MM.1S (cell line): ENCODE measurements around the gene SMCHD1.

Source experiments
- DNase-seq: peaks from one replicate; pipeline ENCODE4 v3.0.0-alpha.2; 2015
- H2AFZ ChIP-seq: fragments of 300-600 bp; sonication (generic); 2 replicates; pipeline ENCODE4 v1.6.0; 2016; ENCODE audit warnings: antibody characterized with exemption, low read length
- H3F3A ChIP-seq: fragments of 300-600 bp; sonication (generic); 2 replicates; pipeline ENCODE4 v1.6.1; 2016; ENCODE audit warnings: mild to moderate bottlenecking, antibody characterized with exemption, low read length, moderate library complexity, mixed read lengths; ENCODE audit not compliant: insufficient read depth
- H3K27ac ChIP-seq: fragments of 300-600 bp; sonication (generic); 2 replicates; pipeline ENCODE4 v1.5.1; 2016; ENCODE audit warnings: mild to moderate bottlenecking, low read length
- H3K27me3 ChIP-seq: fragments of 300-600 bp; sonication (generic); replicated peaks from 2 replicates; pipeline ENCODE4 v1.6.0; 2016; ENCODE audit warnings: low read length; ENCODE audit not compliant: insufficient read depth
- H3K36me3 ChIP-seq: fragments of 300-600 bp; sonication (generic); replicated peaks from 2 replicates; pipeline ENCODE4 v1.6.1; 2016; ENCODE audit warnings: mild to moderate bottlenecking, low read length, mixed read lengths; ENCODE audit not compliant: insufficient read depth
- H3K4me1 ChIP-seq: fragments of 300-600 bp; sonication (generic); 2 replicates; pipeline ENCODE4 v1.6.1; 2016; ENCODE audit warnings: low read length, mixed read lengths
- H3K4me2 ChIP-seq: fragments of 300-600 bp; sonication (generic); 2 replicates; pipeline ENCODE4 v1.6.0; 2016; ENCODE audit warnings: low read depth, low read length
- H3K4me3 ChIP-seq: fragments of 300-600 bp; sonication (generic); 2 replicates; pipeline ENCODE4 v1.5.1; 2016; ENCODE audit warnings: low read length, mixed read lengths
- H3K79me2 ChIP-seq: fragments of 300-600 bp; sonication (generic); 2 replicates; pipeline ENCODE4 v1.6.1; 2016; ENCODE audit warnings: mixed run types, low read length, mixed read lengths
- H3K9ac ChIP-seq: fragments of 300-600 bp; sonication (generic); 2 replicates; pipeline ENCODE4 v1.6.1; 2016; ENCODE audit warnings: low read length, mixed read lengths
- H3K9me2 ChIP-seq: fragments of 300-600 bp; sonication (generic); replicated peaks from 2 replicates; pipeline ENCODE4 v1.6.1; 2016; ENCODE audit warnings: mild to moderate bottlenecking, low read length, mixed read lengths; ENCODE audit not compliant: insufficient read depth
- H3K9me3 ChIP-seq: fragments of 300-600 bp; sonication (generic); replicated peaks from 2 replicates; pipeline ENCODE4 v1.6.1; 2016; ENCODE audit warnings: mild to moderate bottlenecking, low read length, mixed read lengths; ENCODE audit not compliant: insufficient read depth
- H4K20me1 ChIP-seq: fragments of 300-600 bp; sonication (generic); 2 replicates; pipeline ENCODE4 v1.6.1; 2016; ENCODE audit warnings: mild to moderate bottlenecking, low read length, moderate library complexity, mixed read lengths; ENCODE audit not compliant: insufficient read depth
- EZH2 ChIP-seq: fragments of 300-600 bp; sonication (generic); optimal IDR thresholded peaks from 2 replicates; pipeline ENCODE3; 2017; ENCODE audit warnings: low read depth, mild to moderate bottlenecking, antibody characterized with exemption, low read length, mixed read lengths
- EZH2phosphoT487 ChIP-seq: fragments of 300-600 bp; sonication (generic); IDR thresholded peaks from 2 replicates; pipeline ENCODE4 v1.6.1; 2018; ENCODE audit warnings: antibody characterized with exemption, low read length
- TF ChIP-seq, protein P1 (sequence below): fragments of 300-600 bp; sonication (generic); IDR thresholded peaks from 2 replicates; pipeline ENCODE4 v1.5.1; 2016; ENCODE audit warnings: antibody characterized with exemption, low read length, mixed read lengths

Gene SMCHD1

DNA sequence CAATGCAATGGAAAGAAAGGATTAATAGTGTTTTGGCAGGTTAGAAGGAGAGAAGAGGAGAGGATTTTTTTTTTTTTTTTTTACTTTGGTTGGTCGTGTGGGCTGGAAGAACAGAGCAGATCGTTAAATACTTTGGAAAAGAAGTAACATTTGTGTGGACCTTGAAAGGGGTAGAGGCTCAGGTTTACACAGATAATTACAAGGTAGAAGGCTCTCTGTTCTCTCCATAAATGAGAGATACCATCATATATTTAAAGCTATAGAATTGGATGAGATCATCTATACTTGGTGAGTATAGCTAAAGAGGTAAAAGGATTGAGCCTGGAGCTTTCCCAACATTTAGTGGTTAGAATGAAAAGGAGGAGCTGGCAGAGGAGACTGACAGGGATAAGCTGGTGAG is 49.0 kb downstream of the SMCHD1 start:
- H3K9me3 ChIP-seq = no peaks in the 10 kb centered on the region
- H3K4me2 ChIP-seq = no peak overlapping the region
- no peaks in the 10 kb centered on the region for H3K9me2 ChIP-seq
- peaks cover 2% of the 10 kb centered on the region; the same call in 1 of the 2 replicates for H3F3A ChIP-seq
- no peaks in the 10 kb centered on the region for H3K4me1 ChIP-seq
- H3K36me3 ChIP-seq = peaks cover 20% of the 10 kb centered on the region
- no peaks in the 10 kb centered on the region for H4K20me1 ChIP-seq
- no peak overlapping the region for H3K9ac ChIP-seq
- H2AFZ ChIP-seq = no peak overlapping the region
- no peak for DNase-seq
- peaks cover 68% of the 10 kb centered on the region for H3K79me2 ChIP-seq
- H3K27me3 ChIP-seq = no peaks in the 10 kb centered on the region
- no peak overlapping the region for H3K27ac ChIP-seq
- H3K4me3 ChIP-seq = no peak overlapping the region
- TF ChIP-seq, protein P1, sequence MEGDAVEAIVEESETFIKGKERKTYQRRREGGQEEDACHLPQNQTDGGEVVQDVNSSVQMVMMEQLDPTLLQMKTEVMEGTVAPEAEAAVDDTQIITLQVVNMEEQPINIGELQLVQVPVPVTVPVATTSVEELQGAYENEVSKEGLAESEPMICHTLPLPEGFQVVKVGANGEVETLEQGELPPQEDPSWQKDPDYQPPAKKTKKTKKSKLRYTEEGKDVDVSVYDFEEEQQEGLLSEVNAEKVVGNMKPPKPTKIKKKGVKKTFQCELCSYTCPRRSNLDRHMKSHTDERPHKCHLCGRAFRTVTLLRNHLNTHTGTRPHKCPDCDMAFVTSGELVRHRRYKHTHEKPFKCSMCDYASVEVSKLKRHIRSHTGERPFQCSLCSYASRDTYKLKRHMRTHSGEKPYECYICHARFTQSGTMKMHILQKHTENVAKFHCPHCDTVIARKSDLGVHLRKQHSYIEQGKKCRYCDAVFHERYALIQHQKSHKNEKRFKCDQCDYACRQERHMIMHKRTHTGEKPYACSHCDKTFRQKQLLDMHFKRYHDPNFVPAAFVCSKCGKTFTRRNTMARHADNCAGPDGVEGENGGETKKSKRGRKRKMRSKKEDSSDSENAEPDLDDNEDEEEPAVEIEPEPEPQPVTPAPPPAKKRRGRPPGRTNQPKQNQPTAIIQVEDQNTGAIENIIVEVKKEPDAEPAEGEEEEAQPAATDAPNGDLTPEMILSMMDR = no peak
- no peak for TF ChIP-seq EZH2phosphoT487
- no peak for TF ChIP-seq EZH2

DNA sequence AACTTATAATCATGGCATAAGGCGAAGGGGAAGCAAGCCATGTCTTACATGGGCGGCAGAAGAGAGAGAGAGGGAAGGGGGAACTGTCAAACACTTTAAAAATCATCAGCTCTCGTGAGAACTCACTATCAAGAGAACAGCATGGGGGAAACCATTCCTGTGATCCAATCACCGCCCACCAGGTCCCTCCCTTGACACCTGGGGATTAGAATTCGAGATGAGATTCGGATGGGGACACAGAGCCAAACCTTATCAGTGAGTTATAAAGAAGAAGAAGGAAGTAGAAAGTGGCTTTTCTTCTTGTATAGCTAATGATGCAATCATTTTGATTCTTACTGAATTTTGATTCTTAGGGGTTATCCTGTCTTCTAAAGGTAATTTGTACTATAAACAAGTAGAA is 51.4 kb downstream of the SMCHD1 start:
- Histone ChIP-seq H3K27ac (no peak overlapping the region), H3K4me3 (no peak overlapping the region), H3F3A (peaks cover 2% of the 10 kb centered on the region; the same call in 1 of the 2 replicates), H2AFZ (no peak overlapping the region), H3K4me2 (no peak overlapping the region), H3K4me1 (no peaks in the 10 kb centered on the region), H3K9me2 (no peaks in the 10 kb centered on the region), H3K27me3 (no peaks in the 10 kb centered on the region), H3K9me3 (no peaks in the 10 kb centered on the region), H3K79me2 (peaks cover 72% of the 10 kb centered on the region), H3K36me3 (peaks cover 22% of the 10 kb centered on the region), H4K20me1 (no peaks in the 10 kb centered on the region), H3K9ac (no peak overlapping the region)
- DNase-seq = no peak
- TF ChIP-seq, protein P1 = no peak
- no peak for TF ChIP-seq EZH2
- no peak for TF ChIP-seq EZH2phosphoT487

DNA sequence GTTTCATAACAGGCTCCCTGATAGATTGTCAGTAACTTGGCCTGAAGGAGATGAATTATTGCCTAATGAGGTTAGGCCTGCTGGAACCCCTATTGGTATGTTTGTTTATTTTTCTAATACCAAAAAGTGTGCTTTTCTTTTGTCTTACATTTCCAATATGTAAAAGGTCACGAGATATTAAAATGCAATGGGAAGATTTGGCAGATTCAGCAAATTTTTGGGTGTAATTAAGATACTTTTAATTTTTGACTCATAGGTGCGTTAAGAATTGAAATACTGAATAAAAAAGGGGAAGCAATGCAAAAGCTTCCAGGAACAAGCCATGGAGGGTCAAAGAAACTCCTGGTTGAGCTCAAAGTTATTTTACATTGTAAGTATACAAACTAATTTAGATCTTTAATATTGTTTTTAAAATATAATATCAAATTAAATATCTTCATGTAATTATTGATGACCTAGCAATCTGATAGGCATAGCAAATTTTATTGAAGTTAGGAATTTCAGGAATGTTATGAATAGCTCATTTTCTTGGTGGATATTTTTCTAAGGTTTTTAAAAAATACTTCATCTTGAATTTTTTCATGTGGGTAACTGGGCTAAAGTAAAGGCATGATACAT is 52.1 kb downstream of the SMCHD1 start:
- Histone ChIP-seq H3F3A (peaks cover 2% of the 10 kb centered on the region; the same call in 1 of the 2 replicates), H3K9ac (no peak overlapping the region), H3K27ac (no peak overlapping the region), H3K4me2 (no peak overlapping the region), H4K20me1 (no peaks in the 10 kb centered on the region), H3K9me2 (no peaks in the 10 kb centered on the region), H3K36me3 (peaks cover 24% of the 10 kb centered on the region), H2AFZ (no peak overlapping the region), H3K4me3 (no peak overlapping the region), H3K27me3 (no peaks in the 10 kb centered on the region), H3K9me3 (no peaks in the 10 kb centered on the region), H3K79me2 (peaks cover 73% of the 10 kb centered on the region), H3K4me1 (no peaks in the 10 kb centered on the region)
- TF ChIP-seq EZH2 = no peak
- no peak for TF ChIP-seq EZH2phosphoT487
- TF ChIP-seq, protein P1 = no peak
- DNase-seq = no peak
